Cardiac muscle cell (in vitro differentiated cells and primary cell): ENCODE measurements around the gene TMEM121B. TPM values are rescaled to one million over a fixed set of nuclear protein-coding genes. Genes with fewer than 3 reads are reported as not detected.

Source experiments
- DNase-seq, 2 donors: peaks; one replicate each; pipeline versions ENCODE4 v3.0.0 to v3.0.0-alpha.2; 2010 to 2017; ENCODE audit warnings: low read depth in 1 of 2, low spot score in 1 of 2
- H3K27ac ChIP-seq: fragments of 200-600 bp; sonication (generic); 2 replicates; pipeline ENCODE4 v1.5.1; 2016
- H3K27me3 ChIP-seq: fragments of 200-600 bp; sonication (generic); 2 replicates; pipeline ENCODE4 v1.6.0; 2016; ENCODE audit warnings: control low read depth
- H3K36me3 ChIP-seq: fragments of 200-600 bp; sonication (generic); 2 replicates; pipeline ENCODE4 v1.5.1; 2016; ENCODE audit warnings: control low read depth
- H3K4me1 ChIP-seq: fragments of 200-600 bp; sonication (generic); 2 replicates; pipeline ENCODE4 v1.8.1; 2017; ENCODE audit warnings: low read depth, mild to moderate bottlenecking, mixed run types
- H3K4me3 ChIP-seq: fragments of 200-600 bp; sonication (generic); 2 replicates; pipeline ENCODE4 v1.5.1; 2016; ENCODE audit warnings: mild to moderate bottlenecking
- H3K9me3 ChIP-seq: fragments of 200-600 bp; sonication (generic); 2 replicates; pipeline ENCODE4 v1.5.1; 2017; ENCODE audit warnings: low read depth, mild to moderate bottlenecking, control low read depth
- polyA plus RNA-seq: library from polyadenylated mRNA; unstranded; fragments of >200 nt; fragmentation: Nextera tagmentation; extraction: Ambion mirVana; gene quantifications from 2 replicates; pipeline ENCODE4 v1.2.1, GENCODE V29; 2016
- total RNA-seq: library from RNA; depleted of rRNA; stranded (reverse); fragments of >200 nt; gene quantifications from 2 replicates; pipeline ENCODE4 v1.2.3, GENCODE V29; 2016
- TF ChIP-seq, protein P1 (sequence below): IDR thresholded peaks from 2 replicates; pipeline ENCODE4 v1.5.1; 2012; ENCODE audit warnings: low read depth, mild to moderate bottlenecking, low read length

TMEM121B gene
- total and polyA plus RNA-seq, 2 experiments from 2014 or later: 4.5 to 10.2 TPM

DNA sequence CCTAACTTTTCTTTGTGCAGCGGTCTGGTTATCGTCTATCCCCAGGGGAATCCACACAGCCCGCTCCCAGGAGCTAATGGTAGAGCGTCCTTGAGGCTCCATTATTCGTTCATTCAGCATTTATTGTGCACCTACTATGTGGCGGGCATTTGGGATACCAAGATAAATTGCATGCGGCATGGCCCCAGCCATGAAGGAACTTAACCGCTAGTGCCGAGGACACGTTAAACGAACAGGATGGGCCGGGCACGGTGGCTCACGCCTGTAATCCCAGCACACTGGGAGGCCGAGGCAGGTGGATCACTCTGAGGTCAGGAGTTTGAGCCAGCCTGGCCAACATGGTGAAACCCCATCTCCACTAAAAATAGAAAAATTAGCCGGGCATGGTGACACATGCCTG lies 11.2 kb downstream of the TMEM121B start:
- TF ChIP-seq, protein P1, sequence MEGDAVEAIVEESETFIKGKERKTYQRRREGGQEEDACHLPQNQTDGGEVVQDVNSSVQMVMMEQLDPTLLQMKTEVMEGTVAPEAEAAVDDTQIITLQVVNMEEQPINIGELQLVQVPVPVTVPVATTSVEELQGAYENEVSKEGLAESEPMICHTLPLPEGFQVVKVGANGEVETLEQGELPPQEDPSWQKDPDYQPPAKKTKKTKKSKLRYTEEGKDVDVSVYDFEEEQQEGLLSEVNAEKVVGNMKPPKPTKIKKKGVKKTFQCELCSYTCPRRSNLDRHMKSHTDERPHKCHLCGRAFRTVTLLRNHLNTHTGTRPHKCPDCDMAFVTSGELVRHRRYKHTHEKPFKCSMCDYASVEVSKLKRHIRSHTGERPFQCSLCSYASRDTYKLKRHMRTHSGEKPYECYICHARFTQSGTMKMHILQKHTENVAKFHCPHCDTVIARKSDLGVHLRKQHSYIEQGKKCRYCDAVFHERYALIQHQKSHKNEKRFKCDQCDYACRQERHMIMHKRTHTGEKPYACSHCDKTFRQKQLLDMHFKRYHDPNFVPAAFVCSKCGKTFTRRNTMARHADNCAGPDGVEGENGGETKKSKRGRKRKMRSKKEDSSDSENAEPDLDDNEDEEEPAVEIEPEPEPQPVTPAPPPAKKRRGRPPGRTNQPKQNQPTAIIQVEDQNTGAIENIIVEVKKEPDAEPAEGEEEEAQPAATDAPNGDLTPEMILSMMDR: no peak
- DNase-seq: no peak
- Histone ChIP-seq H3K36me3 (no peaks in the 10 kb centered on the region), H3K4me3 (no peak overlapping the region), H3K27ac (no peak overlapping the region), H3K4me1 (no peaks in the 10 kb centered on the region), H3K27me3 (no peaks in the 10 kb centered on the region), H3K9me3 (no peaks in the 10 kb centered on the region)

DNA sequence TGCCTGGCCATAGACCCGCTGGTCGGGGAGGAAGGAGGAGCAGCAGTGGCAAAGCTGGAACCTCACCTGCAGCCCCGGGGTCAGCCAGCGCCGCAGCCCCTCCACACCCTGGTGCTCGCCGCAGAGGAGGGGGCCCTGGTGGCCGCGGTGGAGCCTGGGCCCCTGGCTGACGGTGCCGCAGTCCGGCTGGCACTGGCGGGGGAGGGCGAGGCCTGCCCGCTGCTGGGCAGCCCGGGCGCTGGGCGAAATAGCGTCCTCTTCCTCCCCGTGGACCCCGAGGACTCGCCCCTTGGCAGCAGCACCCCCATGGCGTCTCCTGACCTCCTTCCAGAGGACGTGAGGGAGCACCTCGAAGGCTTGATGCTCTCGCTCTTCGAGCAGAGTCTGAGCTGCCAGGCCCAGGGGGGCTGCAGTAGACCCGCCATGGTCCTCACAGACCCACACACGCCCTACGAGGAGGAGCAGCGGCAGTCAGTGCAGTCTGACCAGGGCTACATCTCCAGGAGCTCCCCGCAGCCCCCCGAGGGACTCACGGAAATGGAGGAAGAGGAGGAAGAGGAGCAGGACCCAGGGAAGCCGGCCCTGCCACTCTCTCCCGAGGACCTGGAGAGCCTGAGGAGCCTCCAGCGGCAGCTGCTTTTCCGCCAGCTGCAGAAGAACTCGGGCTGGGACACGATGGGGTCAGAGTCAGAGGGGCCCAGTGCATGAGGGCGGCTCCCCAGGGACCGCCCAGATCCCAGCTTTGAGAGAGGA lies 11.9 kb downstream of the TMEM121B start:
- H3K27me3 ChIP-seq: no peaks in the 10 kb centered on the region
- DNase-seq: no peak
- no peaks in the 10 kb centered on the region for H3K9me3 ChIP-seq
- TF ChIP-seq, protein P1: no peak
- H3K4me3 ChIP-seq: no peak overlapping the region
- H3K36me3 ChIP-seq: no peaks in the 10 kb centered on the region
- no peak overlapping the region for H3K27ac ChIP-seq
- no peaks in the 10 kb centered on the region for H3K4me1 ChIP-seq

DNA sequence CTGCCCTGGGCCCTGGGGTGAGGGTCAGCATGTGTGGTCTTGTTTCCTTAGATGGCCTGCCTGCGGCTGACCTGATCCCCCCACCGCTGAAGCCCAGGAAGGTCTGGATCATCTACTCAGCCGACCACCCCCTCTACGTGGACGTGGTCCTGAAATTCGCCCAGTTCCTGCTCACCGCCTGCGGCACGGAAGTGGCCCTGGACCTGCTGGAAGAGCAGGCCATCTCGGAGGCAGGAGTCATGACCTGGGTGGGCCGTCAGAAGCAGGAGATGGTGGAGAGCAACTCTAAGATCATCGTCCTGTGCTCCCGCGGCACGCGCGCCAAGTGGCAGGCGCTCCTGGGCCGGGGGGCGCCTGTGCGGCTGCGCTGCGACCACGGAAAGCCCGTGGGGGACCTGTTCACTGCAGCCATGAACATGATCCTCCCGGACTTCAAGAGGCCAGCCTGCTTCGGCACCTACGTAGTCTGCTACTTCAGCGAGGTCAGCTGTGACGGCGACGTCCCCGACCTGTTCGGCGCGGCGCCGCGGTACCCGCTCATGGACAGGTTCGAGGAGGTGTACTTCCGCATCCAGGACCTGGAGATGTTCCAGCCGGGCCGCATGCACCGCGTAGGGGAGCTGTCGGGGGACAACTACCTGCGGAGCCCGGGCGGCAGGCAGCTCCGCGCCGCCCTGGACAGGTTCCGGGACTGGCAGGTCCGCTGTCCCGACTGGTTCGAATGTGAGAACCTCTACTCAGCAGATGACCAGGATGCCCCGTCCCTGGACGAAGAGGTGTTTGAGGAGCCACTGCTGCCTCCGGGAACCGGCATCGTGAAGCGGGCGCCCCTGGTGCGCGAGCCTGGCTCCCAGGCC lies 12.7 kb downstream of the TMEM121B start:
- TF ChIP-seq, protein P1: no peak
- Histone ChIP-seq H3K36me3 (no peaks in the 10 kb centered on the region), H3K27me3 (no peaks in the 10 kb centered on the region), H3K4me1 (no peaks in the 10 kb centered on the region), H3K4me3 (no peak overlapping the region), H3K9me3 (no peaks in the 10 kb centered on the region), H3K27ac (no peak overlapping the region)
- DNase-seq: no peak

DNA sequence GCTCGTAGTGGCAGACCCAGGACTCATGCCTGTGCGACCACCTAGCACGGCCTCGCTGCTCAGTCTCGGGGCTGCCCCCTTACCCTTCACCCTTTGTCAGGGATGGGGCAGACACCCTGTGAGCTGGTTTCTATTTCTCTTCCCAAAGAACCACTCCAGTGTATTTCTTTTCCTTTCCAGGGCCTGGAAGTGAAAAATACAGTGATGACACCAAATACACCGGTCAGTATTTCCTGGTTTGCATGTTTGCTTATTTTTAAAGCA lies 13.7 kb downstream of the TMEM121B start:
- Histone ChIP-seq H3K36me3 (no peaks in the 10 kb centered on the region), H3K4me1 (no peaks in the 10 kb centered on the region), H3K4me3 (no peak overlapping the region), H3K27ac (no peak overlapping the region), H3K27me3 (no peaks in the 10 kb centered on the region), H3K9me3 (no peaks in the 10 kb centered on the region)
- TF ChIP-seq, protein P1: no peak
- no peak for DNase-seq

DNA sequence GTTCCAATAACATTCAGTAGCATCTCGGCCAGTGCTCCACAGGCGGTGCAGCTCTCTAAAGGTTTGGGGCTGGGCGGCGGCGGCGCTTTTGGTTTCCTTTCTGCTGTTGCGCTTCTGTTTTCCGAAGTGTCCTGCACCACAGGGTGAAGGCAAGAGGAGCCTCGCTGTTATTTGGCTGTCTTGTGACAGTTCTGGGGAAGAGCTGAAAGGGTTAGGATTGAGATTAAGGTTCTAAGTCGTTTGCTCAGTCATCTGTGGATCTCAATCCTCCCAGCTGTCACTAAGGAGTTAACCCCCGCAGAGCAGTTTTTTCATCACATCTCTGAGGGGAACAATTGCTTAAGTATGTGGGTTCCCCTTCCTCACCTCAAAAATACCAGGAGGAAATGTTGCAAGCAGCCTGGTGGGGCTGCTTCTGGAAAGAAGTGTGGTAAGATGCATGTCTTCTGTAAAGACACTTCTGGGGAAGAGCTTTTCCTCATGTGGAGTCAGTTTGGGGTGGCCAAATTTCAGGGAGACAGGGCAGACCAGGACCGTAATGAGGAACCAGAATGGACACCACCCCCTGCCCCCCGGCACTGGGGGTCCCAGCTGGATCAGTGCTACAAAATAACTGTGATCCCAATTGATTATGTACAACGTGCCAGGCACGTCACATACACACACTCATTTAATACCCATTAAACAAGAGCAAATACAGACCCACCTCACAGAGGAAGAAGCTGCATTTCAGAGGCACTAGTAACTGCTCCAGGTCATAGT lies 14.2 kb downstream of the TMEM121B start:
- Histone ChIP-seq H3K36me3 (no peaks in the 10 kb centered on the region), H3K27ac (no peak overlapping the region), H3K27me3 (no peaks in the 10 kb centered on the region), H3K4me1 (no peaks in the 10 kb centered on the region), H3K4me3 (no peak overlapping the region), H3K9me3 (no peaks in the 10 kb centered on the region)
- no peak for DNase-seq
- TF ChIP-seq, protein P1: no peak
